ENCODE data around the gene GINS2.

Gene GINS2

GRCh38 chr16:85699628-85700027, 10.9 kb upstream of the GINS2 start:
- Histone ChIP-seq H3K4me3 (ENCODE audit: low read depth, low read length) (no peak overlapping the region), H3K36me3 (no peaks in the 10 kb centered on the region), H3K27ac (no peak overlapping the region), H3K27me3 (ENCODE audit: insufficient read depth, low read depth, severe bottlenecking) (no peaks in the 10 kb centered on the region), H3K9me3 (ENCODE audit: severe bottlenecking) (no peaks in the 10 kb centered on the region)
- no peak for TF ChIP-seq CTCF (IDR thresholded peaks at IDR 0.05; ENCODE audit: low read depth, low read length)
- no peak for DNase-seq

- DNase-seq = no peak
- no peak overlapping the region for H3K27ac ChIP-seq
- no peak for TF ChIP-seq CTCF (IDR thresholded peaks at IDR 0.05; ENCODE audit: low read depth, low read length)
- no peaks in the 10 kb centered on the region for H3K36me3 ChIP-seq
- H3K4me3 ChIP-seq (ENCODE audit: low read depth, low read length) = no peak overlapping the region
- no peaks in the 10 kb centered on the region for H3K9me3 ChIP-seq (ENCODE audit: severe bottlenecking)
- H3K27me3 ChIP-seq (ENCODE audit: insufficient read depth, low read depth, severe bottlenecking) = no peaks in the 10 kb centered on the region
Measured at GRCh38 chr16:85698935-85699558, 10.3 kb upstream of the GINS2 start.

GRCh38 chr16:85698459-85698891, 9.7 kb upstream of the GINS2 start:
- no peak for TF ChIP-seq CTCF (IDR thresholded peaks at IDR 0.05; ENCODE audit: low read depth, low read length)
- no peak overlapping the region for H3K27ac ChIP-seq
- no peak for DNase-seq
- H3K27me3 ChIP-seq (ENCODE audit: insufficient read depth, low read depth, severe bottlenecking) = no peaks in the 10 kb centered on the region
- no peak overlapping the region for H3K4me3 ChIP-seq (ENCODE audit: low read depth, low read length)
- H3K9me3 ChIP-seq (ENCODE audit: severe bottlenecking) = no peaks in the 10 kb centered on the region
- no peaks in the 10 kb centered on the region for H3K36me3 ChIP-seq

- DNase-seq = no peak
- H3K9me3 ChIP-seq (ENCODE audit: severe bottlenecking) = no peaks in the 10 kb centered on the region
- no peaks in the 10 kb centered on the region for H3K27me3 ChIP-seq (ENCODE audit: insufficient read depth, low read depth, severe bottlenecking)
- no peak overlapping the region for H3K4me3 ChIP-seq (ENCODE audit: low read depth, low read length)
- TF ChIP-seq CTCF (IDR thresholded peaks at IDR 0.05; ENCODE audit: low read depth, low read length) = no peak
- H3K27ac ChIP-seq = no peak overlapping the region
- no peaks in the 10 kb centered on the region for H3K36me3 ChIP-seq
Measured at GRCh38 chr16:85697431-85697830, 8.7 kb upstream of the GINS2 start.

GRCh38 chr16:85696781-85697180, 8.0 kb upstream of the GINS2 start:
- no peaks in the 10 kb centered on the region for H3K9me3 ChIP-seq (ENCODE audit: severe bottlenecking)
- TF ChIP-seq CTCF (IDR thresholded peaks at IDR 0.05; ENCODE audit: low read depth, low read length) = no peak
- no peak overlapping the region for H3K4me3 ChIP-seq (ENCODE audit: low read depth, low read length)
- no peaks in the 10 kb centered on the region for H3K27me3 ChIP-seq (ENCODE audit: insufficient read depth, low read depth, severe bottlenecking)
- no peak for DNase-seq
- H3K36me3 ChIP-seq = no peaks in the 10 kb centered on the region
- no peak overlapping the region for H3K27ac ChIP-seq

All from WERI-Rb-1 (cell line).